Activated T-helper 1 cell treated with anti-CD3 and anti-CD28 coated beads, Interleukin-2, amount 50 U/mL, for 16 hours (primary cell): ENCODE measurements around the gene TUBA1A.
"Not testable (repeated sequence)": the region's sequence is repeated elsewhere in the genome, so short reads cannot be mapped to it uniquely, and the experiment has no call there.

Experiments
- DNase-seq, 2 donors: peaks; one replicate each; pipeline ENCODE4 v3.0.0-alpha.2; 2020; ENCODE audit warnings: low read depth in 1 of 2, low spot score in 1 of 2

Gene TUBA1A

GRCh38 chr12:49160399-49160798, 28.5 kb downstream of the TUBA1A start:
- DNase-seq, result no peak

DNA sequence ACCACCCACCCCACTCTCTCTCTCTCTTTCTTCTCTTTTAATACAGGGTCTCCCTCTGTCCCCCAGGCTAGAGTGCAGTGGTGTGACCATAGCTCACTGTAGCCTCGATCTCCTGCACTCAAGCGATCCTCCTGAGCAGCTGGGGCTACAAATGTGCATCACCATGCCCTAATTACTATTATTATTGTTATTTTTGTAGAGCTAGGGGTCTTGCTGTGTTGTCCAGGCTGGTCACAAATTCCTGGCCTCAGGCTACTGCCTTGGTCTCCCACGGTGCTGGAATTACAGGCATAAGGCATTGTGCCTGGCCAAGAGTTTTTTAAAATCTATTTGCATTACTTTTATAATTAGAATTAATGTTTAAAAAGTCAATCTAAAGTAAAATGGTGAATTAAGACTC, 34.7 kb downstream of the TUBA1A start:
- no peak for DNase-seq

GRCh38 chr12:49147384-49147783, 41.5 kb downstream of the TUBA1A start:
- no peak for DNase-seq

GRCh38 chr12:49146406-49146805, 42.5 kb downstream of the TUBA1A start:
- DNase-seq, result no peak

GRCh38 chr12:49144384-49144783, 44.5 kb downstream of the TUBA1A start:
- no peak for DNase-seq

- DNase-seq, result no peak
Measured at GRCh38 chr12:49138999-49139398, 49.9 kb downstream of the TUBA1A start.

DNA sequence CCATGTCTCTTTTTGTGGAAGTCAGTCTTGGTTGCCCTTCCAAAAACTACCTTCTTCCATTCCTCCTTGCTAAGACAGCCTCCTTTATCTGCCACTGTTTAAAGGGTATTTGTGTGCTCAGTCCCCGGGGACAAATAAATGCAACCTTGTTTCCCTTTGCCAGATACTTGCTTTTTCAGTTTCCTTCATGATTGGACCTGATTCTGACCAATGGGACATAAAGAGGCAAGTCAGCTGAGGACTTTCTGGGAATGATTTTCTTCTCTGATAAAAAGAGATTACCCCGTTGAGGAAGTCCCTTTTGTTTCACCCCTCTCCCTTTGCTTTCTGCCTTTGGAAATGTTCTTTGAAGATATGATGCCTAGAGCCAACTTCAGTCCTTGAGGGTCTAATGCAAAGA, 50.3 kb downstream of the TUBA1A start:
- no peak for DNase-seq

DNA sequence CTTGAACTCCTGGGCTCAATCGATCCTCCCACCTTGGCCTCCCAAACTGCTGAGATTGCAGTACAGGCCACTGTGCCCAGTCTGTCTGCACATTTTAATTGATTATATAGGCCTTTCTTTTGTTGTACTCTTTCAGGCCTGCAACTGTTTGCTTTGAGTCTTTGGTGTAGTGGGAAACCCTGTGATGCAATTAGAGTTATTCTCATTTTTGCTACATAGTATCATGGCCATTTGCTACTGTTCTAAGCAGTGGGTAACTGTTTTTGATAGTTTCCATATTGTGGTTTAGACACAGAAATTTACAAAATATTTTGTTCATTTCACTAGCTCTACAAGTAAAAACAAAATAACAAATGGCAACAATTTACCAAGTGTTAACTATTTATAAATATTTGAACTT, 51.4 kb downstream of the TUBA1A start:
- DNase-seq, result no peak

DNA sequence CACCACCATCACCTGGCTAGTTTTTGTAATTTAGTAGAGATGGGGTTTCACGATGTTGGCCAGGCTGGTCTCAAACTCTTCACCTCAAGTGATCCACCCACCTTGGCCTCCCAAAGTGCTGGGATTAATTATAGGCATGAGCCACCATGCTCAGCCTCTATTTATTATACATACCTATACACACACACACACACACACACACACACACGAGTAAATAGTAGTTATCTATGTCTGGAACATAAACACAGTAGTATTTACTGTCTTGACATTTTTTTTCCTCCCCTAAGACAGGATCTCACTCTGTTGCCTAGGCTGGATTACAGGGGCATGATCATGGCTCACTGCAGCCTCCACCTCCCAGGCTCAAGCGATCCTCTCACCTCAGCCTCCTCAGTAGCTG, 51.9 kb downstream of the TUBA1A start:
- DNase-seq, result not testable (repeated sequence)
